SK-N-MC (cell line): ENCODE results near the gene KRT80.

Source experiments
- DNase-seq: peaks from one replicate; pipeline ENCODE4 v3.0.0-alpha.2; 2011; ENCODE audit warnings: low read depth, low spot score
- H3K27ac ChIP-seq: fragments of 200-600 bp; sonication (generic); 2 replicates; pipeline ENCODE4 v1.5.1; 2016; ENCODE audit warnings: mixed run types
- H3K36me3 ChIP-seq: fragments of 200-600 bp; sonication (generic); 2 replicates; pipeline ENCODE4 v1.6.1; 2017; ENCODE audit warnings: antibody characterized with exemption, low read length, mixed read lengths; ENCODE audit not compliant: insufficient read depth
- H3K4me3 ChIP-seq: fragments of 200-600 bp; sonication (generic); 2 replicates; pipeline ENCODE4 v1.5.1; 2016
- H3K9ac ChIP-seq: fragments of 200-600 bp; sonication (generic); 2 replicates; pipeline ENCODE4 v1.8.0; 2017; ENCODE audit warnings: mixed run types, mixed read lengths; ENCODE audit not compliant: insufficient read length
- H3K9me3 ChIP-seq: fragments of 200-600 bp; sonication (generic); 2 replicates; pipeline ENCODE4 v1.6.1; 2017; ENCODE audit warnings: low read depth, mild to moderate bottlenecking, antibody characterized with exemption, low read length, moderate library complexity, mixed read lengths
- EZH2 ChIP-seq: fragments of 200-600 bp; sonication (generic); IDR thresholded peaks from one replicate; pipeline ENCODE4 v1.6.1; 2017; ENCODE audit warnings: antibody characterized with exemption
- FOXP2 ChIP-seq: optimal IDR thresholded peaks from 2 replicates; pipeline ENCODE3; 2011; ENCODE audit warnings: mild to moderate bottlenecking, moderate library complexity; ENCODE audit not compliant: insufficient read depth; ENCODE audit errors: extremely low read length, control extremely low read depth
- POLR2AphosphoS5 ChIP-seq: IDR thresholded peaks from 2 replicates; pipeline ENCODE4 v1.6.1; 2012; ENCODE audit warnings: mild to moderate bottlenecking, low read depth, low read length, borderline replicate concordance

KRT80 gene

DNA sequence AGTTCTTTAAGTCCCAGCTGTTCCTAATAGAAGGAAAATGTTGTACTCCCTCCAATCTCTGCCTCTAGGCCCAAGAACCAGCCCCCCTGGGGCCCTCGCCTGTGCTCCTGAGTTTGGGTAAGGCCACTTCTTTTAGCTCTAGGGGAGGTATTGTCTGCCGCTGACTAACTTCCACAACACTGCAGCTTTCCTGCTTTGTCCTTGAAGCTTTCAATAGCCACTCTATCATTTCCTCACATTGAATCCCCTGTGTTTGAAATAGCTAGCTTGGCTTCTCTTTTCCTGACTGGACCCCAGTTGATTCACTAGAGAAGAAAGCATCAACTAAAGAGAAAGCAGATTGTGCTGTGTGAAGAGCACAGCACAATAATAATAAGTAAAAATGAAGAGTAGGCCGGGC lies 28.8 kb downstream of the KRT80 start:
- no peaks in the 10 kb centered on the region for H3K9me3 ChIP-seq
- H3K36me3 ChIP-seq = no peaks in the 10 kb centered on the region
- DNase-seq = no peak
- no peak overlapping the region for H3K4me3 ChIP-seq
- H3K9ac ChIP-seq = no peak overlapping the region
- TF ChIP-seq FOXP2 (no peak), POLR2AphosphoS5 (no peak), EZH2 (no peak)
- H3K27ac ChIP-seq = no peak overlapping the region

DNA sequence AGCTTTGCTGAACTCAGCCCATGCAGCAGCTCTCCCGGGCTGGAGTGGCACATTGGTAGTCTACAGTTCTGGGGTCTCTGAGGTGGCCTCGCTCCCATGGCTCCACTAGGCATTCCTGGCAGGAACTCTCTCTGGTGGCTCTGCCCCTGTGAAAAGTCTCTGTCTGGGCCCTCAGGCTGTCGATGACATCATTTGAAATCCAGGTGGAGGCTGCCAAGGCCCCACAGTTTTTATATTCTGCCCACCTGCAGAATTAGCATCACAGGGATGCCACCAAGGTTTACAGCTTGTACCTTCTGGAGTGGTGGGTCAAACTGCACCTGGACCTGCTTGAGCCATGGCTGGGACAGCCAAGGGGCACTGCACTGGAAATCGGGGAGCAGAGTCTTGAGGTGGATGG lies 31.6 kb downstream of the KRT80 start:
- TF ChIP-seq FOXP2 (no peak), POLR2AphosphoS5 (no peak), EZH2 (no peak)
- Histone ChIP-seq H3K9me3 (no peaks in the 10 kb centered on the region), H3K36me3 (no peaks in the 10 kb centered on the region), H3K4me3 (no peak overlapping the region), H3K27ac (no peak overlapping the region), H3K9ac (no peak overlapping the region)
- no peak for DNase-seq

DNA sequence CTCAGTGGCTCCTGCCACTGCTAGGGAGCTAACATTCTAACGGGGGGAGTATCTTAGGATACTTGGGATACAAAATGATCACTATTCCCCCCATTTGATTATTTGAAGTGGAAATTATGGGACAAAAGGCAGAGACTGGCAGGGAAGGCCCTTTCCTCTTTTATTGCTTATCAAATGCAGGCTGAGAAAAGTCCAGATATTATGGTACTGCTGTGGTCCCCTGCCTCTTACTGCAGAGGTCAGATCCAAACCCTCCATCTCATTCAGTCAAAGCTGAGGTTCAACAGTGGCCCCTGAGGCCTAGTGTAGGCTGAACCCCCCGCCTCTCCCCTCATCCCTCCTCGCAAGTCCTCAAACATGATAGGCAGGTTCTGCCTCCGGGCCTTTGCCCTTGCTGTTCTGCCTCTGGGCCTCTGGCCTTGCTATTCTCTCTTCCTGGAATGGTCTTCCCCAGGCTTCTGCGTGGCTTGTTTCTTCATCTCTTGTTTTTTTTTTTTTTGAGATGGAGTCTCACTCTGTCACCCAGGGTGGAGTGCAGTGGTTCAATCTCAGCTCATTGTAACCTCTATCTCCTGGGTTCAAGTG lies 34.2 kb downstream of the KRT80 start:
- Histone ChIP-seq H3K27ac (no peak overlapping the region), H3K9ac (no peak overlapping the region), H3K9me3 (no peaks in the 10 kb centered on the region), H3K36me3 (no peaks in the 10 kb centered on the region), H3K4me3 (no peak overlapping the region)
- DNase-seq = no peak
- TF ChIP-seq EZH2 (no peak), POLR2AphosphoS5 (no peak), FOXP2 (no peak)

DNA sequence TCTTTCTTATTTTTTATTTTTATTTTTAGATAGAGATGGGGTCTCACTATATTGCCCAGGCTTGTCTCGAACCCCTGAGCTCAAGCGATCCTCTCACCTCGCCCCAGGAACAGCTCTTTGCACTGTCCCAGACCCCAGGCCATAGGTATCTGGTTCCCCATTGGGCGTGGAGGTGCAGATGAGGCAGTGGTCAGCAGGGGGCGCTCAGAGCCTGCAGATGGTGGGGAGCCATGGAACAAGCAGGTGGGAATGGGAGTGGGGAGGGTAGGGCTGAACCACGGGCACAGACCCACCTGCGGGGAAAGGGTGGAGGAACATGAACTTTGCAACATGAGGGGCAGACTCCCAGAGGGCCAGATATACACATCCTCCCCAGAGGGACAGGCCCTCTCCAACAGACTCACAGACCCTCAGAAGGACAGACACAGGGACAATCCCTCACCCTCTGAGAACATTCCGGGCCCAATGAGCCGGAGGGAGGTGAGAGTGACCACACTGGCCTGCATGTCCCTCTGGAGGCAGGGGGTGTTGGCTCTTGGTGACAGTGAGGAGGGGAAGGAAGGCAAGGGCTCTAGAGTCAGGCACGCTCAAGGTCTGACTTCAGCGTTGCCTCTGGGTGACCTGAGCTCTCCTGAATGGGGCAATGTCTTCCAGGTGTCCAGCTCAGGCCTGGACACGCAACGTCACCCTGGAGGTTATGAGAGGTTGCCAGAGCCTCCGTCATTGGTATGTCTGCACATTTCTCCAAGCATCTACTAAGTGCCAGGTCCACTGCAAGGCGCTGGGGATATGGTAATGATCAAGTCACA lies 34.9 kb downstream of the KRT80 start:
- H3K4me3 ChIP-seq = no peak overlapping the region
- no peaks in the 10 kb centered on the region for H3K9me3 ChIP-seq
- TF ChIP-seq POLR2AphosphoS5 (no peak), EZH2 (no peak), FOXP2 (no peak)
- H3K36me3 ChIP-seq = no peaks in the 10 kb centered on the region
- H3K9ac ChIP-seq = no peak overlapping the region
- DNase-seq = no peak
- H3K27ac ChIP-seq = no peak overlapping the region

DNA sequence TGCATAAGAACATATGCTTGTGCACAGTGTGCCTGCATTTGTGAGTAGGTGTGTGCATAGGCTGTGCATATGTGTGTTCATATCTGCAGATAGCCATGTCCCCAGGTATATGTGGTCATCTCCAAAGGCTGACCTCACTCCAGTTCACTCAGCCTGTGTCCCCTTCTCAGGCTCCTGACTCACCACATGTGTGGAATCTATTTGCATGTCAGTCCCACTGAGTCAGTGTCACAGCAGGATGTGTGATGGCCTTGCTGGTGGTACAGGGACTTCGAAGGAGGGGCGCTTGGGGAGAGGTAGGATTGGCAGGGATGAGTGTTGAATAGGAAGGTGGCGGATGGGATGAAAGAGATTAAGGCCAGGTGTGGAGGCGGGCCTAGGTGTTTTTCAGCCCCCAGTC lies 35.5 kb downstream of the KRT80 start:
- H3K4me3 ChIP-seq = no peak overlapping the region
- H3K9me3 ChIP-seq = no peaks in the 10 kb centered on the region
- DNase-seq = no peak
- no peak overlapping the region for H3K27ac ChIP-seq
- no peaks in the 10 kb centered on the region for H3K36me3 ChIP-seq
- TF ChIP-seq FOXP2 (no peak), EZH2 (no peak), POLR2AphosphoS5 (no peak)
- no peak overlapping the region for H3K9ac ChIP-seq

DNA sequence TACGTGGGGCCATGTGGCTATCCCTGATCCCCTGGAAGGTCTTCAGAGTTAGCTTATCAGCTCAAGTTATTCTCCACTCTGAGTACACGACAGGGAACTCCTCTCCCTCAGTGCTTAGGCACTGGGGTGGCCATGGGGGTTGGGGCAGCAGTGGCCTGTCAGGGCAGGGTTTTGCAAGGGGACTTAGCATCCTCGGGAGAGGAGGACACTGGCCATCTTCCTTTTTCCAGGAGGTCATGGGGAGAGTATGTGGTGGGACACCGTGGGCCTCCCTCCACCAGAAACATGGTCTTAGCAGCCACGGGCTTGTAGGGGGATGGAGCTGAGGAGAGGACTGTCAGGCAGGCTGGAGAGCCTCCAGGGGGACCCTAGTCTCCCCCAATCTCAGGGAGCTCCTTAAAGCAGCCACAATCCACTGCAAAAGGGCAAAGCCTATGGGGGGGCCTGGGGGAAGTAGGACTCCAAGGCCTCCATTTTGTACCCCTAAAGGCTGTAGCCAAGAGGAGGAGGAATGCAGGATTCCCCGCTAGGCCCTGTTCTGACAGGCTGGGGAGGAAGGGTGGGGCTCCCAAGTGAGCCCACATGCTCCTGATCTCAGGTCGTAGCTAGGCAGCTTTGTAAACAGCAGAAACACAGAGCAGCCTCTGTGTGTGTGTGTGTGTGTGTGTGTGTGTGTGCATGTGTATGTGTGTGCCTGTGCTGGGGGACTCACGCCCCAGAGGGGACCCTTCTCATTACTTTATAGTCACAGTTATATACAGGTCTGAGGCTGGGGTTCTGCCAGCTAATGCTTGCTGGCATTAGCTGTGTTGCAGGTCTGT lies 36.6 kb downstream of the KRT80 start:
- H3K36me3 ChIP-seq = no peaks in the 10 kb centered on the region
- TF ChIP-seq FOXP2 (no peak), POLR2AphosphoS5 (no peak), EZH2 (no peak)
- H3K27ac ChIP-seq = no peak overlapping the region
- DNase-seq = no peak
- H3K9me3 ChIP-seq = no peaks in the 10 kb centered on the region
- no peak overlapping the region for H3K4me3 ChIP-seq
- no peak overlapping the region for H3K9ac ChIP-seq

DNA sequence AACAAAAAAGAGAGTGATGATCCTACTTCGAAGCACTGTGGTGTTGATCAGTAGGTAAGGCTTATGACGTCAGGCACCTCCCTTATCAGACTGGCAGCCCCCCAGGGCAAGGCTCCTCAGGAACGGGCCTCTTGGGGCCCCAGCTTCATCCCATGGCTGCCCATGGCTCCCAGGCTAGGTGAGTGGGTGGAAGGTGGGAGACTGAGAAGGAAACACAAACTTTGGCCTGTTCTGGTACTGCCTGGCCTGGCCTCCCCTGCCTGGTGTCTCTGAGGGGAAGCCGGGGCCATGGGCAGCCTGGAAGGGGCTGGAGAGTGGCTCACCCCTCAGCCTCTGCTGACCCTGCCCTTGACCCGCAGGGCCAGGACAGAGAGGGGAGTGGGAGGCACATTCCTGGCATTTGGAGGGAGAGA lies 38.9 kb downstream of the KRT80 start:
- Histone ChIP-seq H3K27ac (no peak overlapping the region), H3K9me3 (no peaks in the 10 kb centered on the region), H3K36me3 (no peaks in the 10 kb centered on the region), H3K4me3 (no peak overlapping the region), H3K9ac (no peak overlapping the region)
- no peak for DNase-seq
- no peak for TF ChIP-seq POLR2AphosphoS5
- no peak for TF ChIP-seq FOXP2
- no peak for TF ChIP-seq EZH2
